Keratinocyte (primary cell): Measurements from ENCODE around the gene SH3RF1. TPM values are rescaled to one million over a fixed set of nuclear protein-coding genes. Genes with fewer than 3 reads are reported as not detected.

Experiments used
- DNase-seq: peaks from one replicate; pipeline ENCODE4 v3.0.0-alpha.2; 2011; ENCODE audit warnings: low read depth, missing footprints, low spot score
- FAIRE-seq: peaks from 2 replicates; lab custom pipeline; 2011; peaks lifted over from hg19 to GRCh38; lab: Jason Lieb, UNC
- H2AFZ ChIP-seq: 2 replicates; pipeline ENCODE4 v1.6.0; 2012; ENCODE audit warnings: low read length, control low read depth, inconsistent platforms; ENCODE audit not compliant: control insufficient read depth
- H3K27ac ChIP-seq: 2 replicates; pipeline ENCODE4 v1.5.1; 2011; ENCODE audit warnings: low read length; ENCODE audit not compliant: control insufficient read depth, insufficient read depth
- H3K27me3 ChIP-seq: 3 replicates; pipeline ENCODE4 v1.6.0; 2011; ENCODE audit warnings: low read length; ENCODE audit not compliant: control insufficient read depth, insufficient read depth; ENCODE audit errors: extremely low read depth
- H3K36me3 ChIP-seq, 2 experiments: 2 replicates in 1 of 2; 3 replicates in 1 of 2; pipeline ENCODE4 v1.5.1; 2011; ENCODE audit warnings: low read length in 2 of 2, mild to moderate bottlenecking in 1 of 2; ENCODE audit not compliant: control insufficient read depth in 2 of 2, insufficient read depth in 2 of 2; ENCODE audit errors: extremely low read depth in 1 of 2
- H3K4me1 ChIP-seq: 3 replicates; pipeline ENCODE4 v1.5.1; 2011; ENCODE audit warnings: low read length; ENCODE audit not compliant: control insufficient read depth, insufficient read depth; ENCODE audit errors: extremely low read depth
- H3K4me2 ChIP-seq: 3 replicates; pipeline ENCODE4 v1.6.0; 2011; ENCODE audit warnings: low read depth, low read length; ENCODE audit not compliant: control insufficient read depth, insufficient read depth; ENCODE audit errors: extremely low read depth
- H3K4me3 ChIP-seq, 3 experiments: fragments of 200-600 bp in 1 of 3; sonication (generic) in 1 of 3; 2 replicates in 2 of 3; 3 replicates in 1 of 3; pipeline ENCODE4 v1.5.1; 2011 to 2016; ENCODE audit warnings: low read length in 3 of 3, mild to moderate bottlenecking in 3 of 3, control low read depth in 2 of 3, inconsistent platforms in 1 of 3, low read depth in 1 of 3, mixed read lengths in 1 of 3, mixed run types in 1 of 3, moderate library complexity in 1 of 3; ENCODE audit not compliant: control insufficient read depth in 2 of 3, insufficient read depth in 2 of 3; ENCODE audit errors: extremely low read depth in 1 of 3
- H3K79me2 ChIP-seq: 2 replicates; pipeline ENCODE4 v1.6.0; 2012; ENCODE audit warnings: low read length; ENCODE audit not compliant: control insufficient read depth, insufficient read depth
- H3K9ac ChIP-seq: 3 replicates; pipeline ENCODE4 v1.6.0; 2011; ENCODE audit warnings: low read length; ENCODE audit not compliant: control insufficient read depth, insufficient read depth; ENCODE audit errors: extremely low read depth
- H3K9me1 ChIP-seq: 3 replicates; pipeline ENCODE4 v1.6.0; 2011; ENCODE audit warnings: low read length; ENCODE audit not compliant: control insufficient read depth, insufficient read depth; ENCODE audit errors: extremely low read depth
- H3K9me3 ChIP-seq: 2 replicates; pipeline ENCODE4 v1.5.1; 2012; ENCODE audit warnings: low read depth, low read length; ENCODE audit not compliant: control insufficient read depth
- H4K20me1 ChIP-seq: 3 replicates; pipeline ENCODE4 v1.6.0; 2011; ENCODE audit warnings: low read length; ENCODE audit not compliant: control insufficient read depth, insufficient read depth; ENCODE audit errors: extremely low read depth
- CTCF ChIP-seq, 3 experiments: IDR thresholded peaks in 1 of 3; conservative IDR thresholded peaks in 1 of 3; optimal IDR thresholded peaks in 1 of 3; 2 replicates in 2 of 3; 3 replicates in 1 of 3; pipeline versions ENCODE3 to v1.5.1; 2011; ENCODE audit warnings: low read length in 3 of 3, mild to moderate bottlenecking in 3 of 3, moderate library complexity in 2 of 3, control low read depth in 1 of 3, inconsistent platforms in 1 of 3; ENCODE audit not compliant: insufficient read depth in 2 of 3; ENCODE audit errors: extremely low read depth in 1 of 3
- EZH2 ChIP-seq: IDR thresholded peaks from one replicate; pipeline ENCODE4 v1.6.1; 2012; ENCODE audit warnings: inconsistent platforms, mild to moderate bottlenecking, low read length, moderate library complexity
- dilution Hi-C: fragments of 300-500 bp; cut with MboI; formaldehyde crosslinking; loops from one replicate; pipeline ENCODE4 v1.7.0; 2020; ENCODE audit warnings: low sequenced_read_pairs; ENCODE audit not compliant: extremely low pct_ligation_motif_present
- polyA plus RNA-seq, 5 experiments: library from polyadenylated mRNA; depleted of rRNA in 3 of 5; stranded (reverse) in 3 of 5; stranded (forward) in 1 of 5; unstranded in 1 of 5; fragments of >200 nt; gene quantifications; 1 replicate in 1 of 5; 2 replicates in 3 of 5; 3 replicates in 1 of 5; pipeline versions ENCODE4 v1.2.1 to v1.2.3, GENCODE V29; 2011 to 2012; ENCODE audit warnings: missing spikeins in 2 of 5, low read depth in 1 of 5, low replicate concordance in 1 of 5

SH3RF1 gene
- polyA plus RNA-seq, 1 donor (not counting 4 experiments of a cell fraction or from before 2014, with no cell fraction given), result 9.5 TPM

- peaks cover 4 to 14% of the 10 kb centered on the region in 2 experiments for H3K36me3 ChIP-seq
- H3K4me3 ChIP-seq, result no peak overlapping the region
- dilution Hi-C loops, result no loop called here
- H3K79me2 ChIP-seq, result peaks cover 91% of the 10 kb centered on the region
- no peaks in the 10 kb centered on the region for H3K27me3 ChIP-seq
- TF ChIP-seq CTCF (optimal IDR thresholded peaks at IDR 0.05 in 1 of 3, IDR thresholded peaks at IDR 0.05 in 1 of 3, conservative IDR thresholded peaks at IDR 0.05 in 1 of 3; ENCODE audit: extremely low read depth in 1 of 3, insufficient read depth in 2 of 3, low read length in 3 of 3) (no peak), EZH2 (no peak)
- H3K4me1 ChIP-seq, result peaks cover 23% of the 10 kb centered on the region
- H4K20me1 ChIP-seq, result no peaks in the 10 kb centered on the region
- FAIRE-seq (no peak), DNase-seq (no peak)
- no peak overlapping the region for H2AFZ ChIP-seq
- H3K4me2 ChIP-seq, result no peak overlapping the region
- no peak overlapping the region for H3K27ac ChIP-seq
- H3K9me3 ChIP-seq, result no peaks in the 10 kb centered on the region
- H3K9ac ChIP-seq, result no peak overlapping the region
- no peaks in the 10 kb centered on the region for H3K9me1 ChIP-seq
Observed at GRCh38 chr4:169259271-169259670, 11.5 kb downstream of the SH3RF1 start.

GRCh38 chr4:169258141-169258540 lies 12.6 kb downstream of the SH3RF1 start:
- no peaks in the 10 kb centered on the region for H3K27me3 ChIP-seq
- DNase-seq (no peak), FAIRE-seq (no peak)
- H3K9me1 ChIP-seq, result no peaks in the 10 kb centered on the region
- peaks cover 91% of the 10 kb centered on the region for H3K79me2 ChIP-seq
- no peak overlapping the region for H3K27ac ChIP-seq
- H4K20me1 ChIP-seq, result no peaks in the 10 kb centered on the region
- peaks cover 31% of the 10 kb centered on the region for H3K4me1 ChIP-seq
- H2AFZ ChIP-seq, result no peak overlapping the region
- H3K9ac ChIP-seq, result no peak overlapping the region
- no peak for TF ChIP-seq EZH2
- no peak for TF ChIP-seq CTCF (optimal IDR thresholded peaks at IDR 0.05 in 1 of 3, IDR thresholded peaks at IDR 0.05 in 1 of 3, conservative IDR thresholded peaks at IDR 0.05 in 1 of 3; ENCODE audit: extremely low read depth in 1 of 3, insufficient read depth in 2 of 3, low read length in 3 of 3)
- no peak overlapping the region for H3K4me3 ChIP-seq
- H3K36me3 ChIP-seq, result peaks cover 0 to 3% of the 10 kb centered on the region in 2 experiments
- H3K9me3 ChIP-seq, result no peaks in the 10 kb centered on the region
- no peak overlapping the region for H3K4me2 ChIP-seq
- dilution Hi-C loops, result no loop called here
